ENCODE data around the gene CCDC33.

DNA sequence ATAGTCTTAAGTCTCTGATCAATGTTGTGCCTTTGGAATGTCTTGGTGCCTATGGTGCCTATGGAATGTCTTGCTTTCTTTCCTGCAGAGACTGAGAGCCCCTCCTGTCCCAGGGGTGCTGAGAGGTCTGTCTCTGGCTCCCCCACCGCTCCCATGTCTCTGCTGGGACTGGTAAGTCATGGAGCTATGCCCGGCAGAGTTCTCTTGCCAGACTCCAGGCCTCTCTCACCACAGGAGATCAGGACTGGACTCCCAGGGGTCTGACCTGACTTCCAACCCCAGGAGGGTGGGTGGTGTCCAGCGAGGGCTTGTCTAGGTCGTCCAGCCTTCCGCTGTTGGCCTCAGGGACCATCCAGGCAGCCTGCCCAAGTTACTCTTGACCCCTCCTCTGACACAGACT is 145.4 kb downstream of the CCDC33 start:
- no peak for TF ChIP-seq POLR2A (IDR thresholded peaks at IDR 0.05)
- TF ChIP-seq, protein P1, sequence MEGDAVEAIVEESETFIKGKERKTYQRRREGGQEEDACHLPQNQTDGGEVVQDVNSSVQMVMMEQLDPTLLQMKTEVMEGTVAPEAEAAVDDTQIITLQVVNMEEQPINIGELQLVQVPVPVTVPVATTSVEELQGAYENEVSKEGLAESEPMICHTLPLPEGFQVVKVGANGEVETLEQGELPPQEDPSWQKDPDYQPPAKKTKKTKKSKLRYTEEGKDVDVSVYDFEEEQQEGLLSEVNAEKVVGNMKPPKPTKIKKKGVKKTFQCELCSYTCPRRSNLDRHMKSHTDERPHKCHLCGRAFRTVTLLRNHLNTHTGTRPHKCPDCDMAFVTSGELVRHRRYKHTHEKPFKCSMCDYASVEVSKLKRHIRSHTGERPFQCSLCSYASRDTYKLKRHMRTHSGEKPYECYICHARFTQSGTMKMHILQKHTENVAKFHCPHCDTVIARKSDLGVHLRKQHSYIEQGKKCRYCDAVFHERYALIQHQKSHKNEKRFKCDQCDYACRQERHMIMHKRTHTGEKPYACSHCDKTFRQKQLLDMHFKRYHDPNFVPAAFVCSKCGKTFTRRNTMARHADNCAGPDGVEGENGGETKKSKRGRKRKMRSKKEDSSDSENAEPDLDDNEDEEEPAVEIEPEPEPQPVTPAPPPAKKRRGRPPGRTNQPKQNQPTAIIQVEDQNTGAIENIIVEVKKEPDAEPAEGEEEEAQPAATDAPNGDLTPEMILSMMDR (IDR thresholded peaks at IDR 0.05 in 8 of 11, conservative IDR thresholded peaks at IDR 0.05 in 3 of 11), result no peak
- TF ChIP-seq POLR2AphosphoS5 (IDR thresholded peaks at IDR 0.05), result no peak

Measured in spleen (tissue), 7 donors.